ENCODE data around the gene ZNF365. TPM values are rescaled to one million over a fixed set of nuclear protein-coding genes. Genes with fewer than 3 reads are reported as not detected.

The ZNF365 gene
- total and polyA plus RNA-seq, 2 experiments from 2014 or later = 0.60 to 0.93 TPM

- Histone ChIP-seq H3K27me3 (peaks cover 9% of the 10 kb centered on the region), H3K9me2 (replicated peaks; ENCODE audit: insufficient read depth) (no peaks in the 10 kb centered on the region), H2AFZ (no peak overlapping the region), H3K9me3 (ENCODE audit: low read depth) (no peaks in the 10 kb centered on the region), H3K79me2 (no peaks in the 10 kb centered on the region), H4K20me1 (ENCODE audit: insufficient read depth, poor library complexity, severe bottlenecking) (no peaks in the 10 kb centered on the region), H3K4me2 (no peak overlapping the region), H3K4me1 (ENCODE audit: insufficient read depth) (no peaks in the 10 kb centered on the region), H3K36me3 (replicated peaks; ENCODE audit: insufficient read depth, low read depth) (no peaks in the 10 kb centered on the region), H3K27ac (no peak overlapping the region), H3K4me3 (no peak overlapping the region)
- TF ChIP-seq EZH2phosphoT487 (IDR thresholded peaks at IDR 0.05; ENCODE audit: low read depth, severe bottlenecking, unreplicated experiment) (no peak), CTCF (IDR thresholded peaks at IDR 0.05; ENCODE audit: poor library complexity) (no peak), EZH2 (IDR thresholded peaks at IDR 0.05; ENCODE audit: borderline replicate concordance) (no peak)
- no peak for DNase-seq (ENCODE audit: low spot score)
- WGBS (ENCODE audit: low lambda C conversion rate, missing lambda C conversion rate) = 59% methylated on average over 1 of the region's 1 CpG
These were observed 40.2 kb downstream of the ZNF365 start for GRCh38 chr10:62414359-62414758.

- H3K4me1 ChIP-seq (ENCODE audit: insufficient read depth) = no peaks in the 10 kb centered on the region
- H4K20me1 ChIP-seq (ENCODE audit: insufficient read depth, poor library complexity, severe bottlenecking) = no peaks in the 10 kb centered on the region
- no peak overlapping the region for H3K4me3 ChIP-seq
- no peaks in the 10 kb centered on the region for H3K79me2 ChIP-seq
- no peak overlapping the region for H2AFZ ChIP-seq
- no peaks in the 10 kb centered on the region for H3K9me2 ChIP-seq (replicated peaks; ENCODE audit: insufficient read depth)
- H3K36me3 ChIP-seq (replicated peaks; ENCODE audit: insufficient read depth, low read depth) = no peaks in the 10 kb centered on the region
- H3K27me3 ChIP-seq = no peaks in the 10 kb centered on the region
- DNase-seq (ENCODE audit: low spot score) = no peak
- H3K27ac ChIP-seq = no peak overlapping the region
- WGBS (ENCODE audit: low lambda C conversion rate, missing lambda C conversion rate) = 80% methylated on average over 1 of the region's 1 CpG
- TF ChIP-seq CTCF (IDR thresholded peaks at IDR 0.05; ENCODE audit: poor library complexity) (no peak), EZH2 (IDR thresholded peaks at IDR 0.05; ENCODE audit: borderline replicate concordance) (no peak), EZH2phosphoT487 (IDR thresholded peaks at IDR 0.05; ENCODE audit: low read depth, severe bottlenecking, unreplicated experiment) (no peak)
- H3K9me3 ChIP-seq (ENCODE audit: low read depth) = no peaks in the 10 kb centered on the region
- H3K4me2 ChIP-seq = no peak overlapping the region
These were observed 48.0 kb downstream of the ZNF365 start for GRCh38 chr10:62422068-62422590.

- H2AFZ ChIP-seq = no peak overlapping the region
- H3K9me3 ChIP-seq (ENCODE audit: low read depth) = no peaks in the 10 kb centered on the region
- H3K27me3 ChIP-seq = no peaks in the 10 kb centered on the region
- H3K36me3 ChIP-seq (replicated peaks; ENCODE audit: insufficient read depth, low read depth) = no peaks in the 10 kb centered on the region
- H3K4me1 ChIP-seq (ENCODE audit: insufficient read depth) = no peaks in the 10 kb centered on the region
- H3K9me2 ChIP-seq (replicated peaks; ENCODE audit: insufficient read depth) = no peaks in the 10 kb centered on the region
- H3K4me3 ChIP-seq = no peak overlapping the region
- 96% methylated on average over 1 of the region's 1 CpG for WGBS (ENCODE audit: low lambda C conversion rate, missing lambda C conversion rate)
- H3K27ac ChIP-seq = no peak overlapping the region
- no peaks in the 10 kb centered on the region for H4K20me1 ChIP-seq (ENCODE audit: insufficient read depth, poor library complexity, severe bottlenecking)
- DNase-seq (ENCODE audit: low spot score) = no peak
- H3K79me2 ChIP-seq = no peaks in the 10 kb centered on the region
- no peak overlapping the region for H3K4me2 ChIP-seq
- TF ChIP-seq EZH2phosphoT487 (IDR thresholded peaks at IDR 0.05; ENCODE audit: low read depth, severe bottlenecking, unreplicated experiment) (no peak), EZH2 (IDR thresholded peaks at IDR 0.05; ENCODE audit: borderline replicate concordance) (no peak), CTCF (IDR thresholded peaks at IDR 0.05; ENCODE audit: poor library complexity) (no peak)
These were observed 49.9 kb downstream of the ZNF365 start for GRCh38 chr10:62424026-62424425.

- Histone ChIP-seq H3K4me2 (no peak overlapping the region), H3K27ac (no peak overlapping the region), H3K27me3 (no peaks in the 10 kb centered on the region), H3K4me1 (ENCODE audit: insufficient read depth) (no peaks in the 10 kb centered on the region), H3K4me3 (no peak overlapping the region), H3K79me2 (no peaks in the 10 kb centered on the region), H3K9me2 (replicated peaks; ENCODE audit: insufficient read depth) (no peaks in the 10 kb centered on the region), H3K36me3 (replicated peaks; ENCODE audit: insufficient read depth, low read depth) (no peaks in the 10 kb centered on the region), H4K20me1 (ENCODE audit: insufficient read depth, poor library complexity, severe bottlenecking) (no peaks in the 10 kb centered on the region), H2AFZ (no peak overlapping the region), H3K9me3 (ENCODE audit: low read depth) (no peaks in the 10 kb centered on the region)
- no peak for DNase-seq (ENCODE audit: low spot score)
- TF ChIP-seq EZH2 (IDR thresholded peaks at IDR 0.05; ENCODE audit: borderline replicate concordance) (no peak), EZH2phosphoT487 (IDR thresholded peaks at IDR 0.05; ENCODE audit: low read depth, severe bottlenecking, unreplicated experiment) (no peak), CTCF (IDR thresholded peaks at IDR 0.05; ENCODE audit: poor library complexity) (no peak)
- WGBS (ENCODE audit: low lambda C conversion rate, missing lambda C conversion rate) = 95% methylated on average over 1 of the region's 1 CpG
These were observed 51.9 kb downstream of the ZNF365 start for GRCh38 chr10:62426086-62426485.

All from hepatocyte (in vitro differentiated cells).